SKM-1 (cell line): ENCODE data around the gene RPL27.

Experiments used
- DNase-seq: peaks from one replicate; lab custom pipeline; 2025; ENCODE audit not compliant: unreplicated experiment; lab: John Stamatoyannopoulos, UW

RPL27 gene

GRCh38 chr17:43044024-43044423 is 45.8 kb downstream of the RPL27 start:
- DNase-seq, result no peak

- DNase-seq, result no peak
These were observed 53.8 kb downstream of the RPL27 start for GRCh38 chr17:43051969-43052368.
